HEK293 (cell line): Measurements from ENCODE around the gene TP53I3.

Experiments
- CTCF ChIP-seq: fragments of 450-650 bp; formaldehyde crosslinking; IDR thresholded peaks from 2 replicates; pipeline ENCODE4 v1.5.1; 2016; ENCODE audit warnings: missing biosample characterization, missing genetic modification characterization
- ZBTB6 ChIP-seq: fragments of 450-650 bp; formaldehyde crosslinking; IDR thresholded peaks from 2 replicates; pipeline ENCODE4 v1.5.1; 2017; ENCODE audit warnings: missing biosample characterization, missing genetic modification characterization
- ZNF433 ChIP-seq: fragments of 450-650 bp; formaldehyde crosslinking; IDR thresholded peaks from 2 replicates; pipeline ENCODE4 v1.5.1; 2016; ENCODE audit warnings: missing biosample characterization, missing genetic modification characterization, low read depth

- TF ChIP-seq ZBTB6 (tag by site-specific recombination) (no peak), CTCF (tag by site-specific recombination) (no peak), ZNF433 (no peak)
Observed at GRCh38 chr2:24045511-24046508, 38.8 kb downstream of the TP53I3 start.
